ENCODE results near the gene TPRN. TPM values are rescaled to one million over a fixed set of nuclear protein-coding genes. Genes with fewer than 3 reads are reported as not detected.

TPRN gene
- total and polyA plus RNA-seq, 9 of the 15 experiments (the other 6 are each of a cell fraction or from before 2014, with no cell fraction given), result 0.31 to 31.9 (median 4.4) TPM

DNA sequence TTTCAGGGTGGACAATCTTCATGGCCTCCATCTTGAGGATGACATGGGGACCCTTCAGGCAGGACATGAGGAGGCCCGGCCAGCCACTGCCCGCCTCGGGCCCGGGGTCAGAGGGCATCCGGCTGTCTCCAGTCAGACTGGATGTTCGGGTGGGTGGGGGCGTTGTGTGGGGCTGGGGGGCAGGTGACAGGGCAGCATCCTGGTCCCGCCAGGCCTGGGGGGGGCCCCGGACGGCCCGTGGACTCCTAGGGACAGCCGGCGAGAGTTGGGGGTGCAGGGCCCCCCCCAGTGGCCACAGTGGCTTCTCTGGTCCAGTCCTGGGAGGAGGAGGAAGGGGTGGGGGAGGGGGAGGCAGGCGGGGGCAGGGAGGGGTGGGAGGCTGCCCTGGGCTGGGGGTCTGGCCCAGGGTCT lies 20.6 kb upstream of the TPRN start (continued):
- TF ChIP-seq, protein P1, sequence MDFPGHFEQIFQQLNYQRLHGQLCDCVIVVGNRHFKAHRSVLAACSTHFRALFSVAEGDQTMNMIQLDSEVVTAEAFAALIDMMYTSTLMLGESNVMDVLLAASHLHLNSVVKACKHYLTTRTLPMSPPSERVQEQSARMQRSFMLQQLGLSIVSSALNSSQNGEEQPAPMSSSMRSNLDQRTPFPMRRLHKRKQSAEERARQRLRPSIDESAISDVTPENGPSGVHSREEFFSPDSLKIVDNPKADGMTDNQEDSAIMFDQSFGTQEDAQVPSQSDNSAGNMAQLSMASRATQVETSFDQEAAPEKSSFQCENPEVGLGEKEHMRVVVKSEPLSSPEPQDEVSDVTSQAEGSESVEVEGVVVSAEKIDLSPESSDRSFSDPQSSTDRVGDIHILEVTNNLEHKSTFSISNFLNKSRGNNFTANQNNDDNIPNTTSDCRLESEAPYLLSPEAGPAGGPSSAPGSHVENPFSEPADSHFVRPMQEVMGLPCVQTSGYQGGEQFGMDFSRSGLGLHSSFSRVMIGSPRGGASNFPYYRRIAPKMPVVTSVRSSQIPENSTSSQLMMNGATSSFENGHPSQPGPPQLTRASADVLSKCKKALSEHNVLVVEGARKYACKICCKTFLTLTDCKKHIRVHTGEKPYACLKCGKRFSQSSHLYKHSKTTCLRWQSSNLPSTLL (IDR thresholded peaks at IDR 0.05), result no peak
- TF ChIP-seq, protein P2, sequence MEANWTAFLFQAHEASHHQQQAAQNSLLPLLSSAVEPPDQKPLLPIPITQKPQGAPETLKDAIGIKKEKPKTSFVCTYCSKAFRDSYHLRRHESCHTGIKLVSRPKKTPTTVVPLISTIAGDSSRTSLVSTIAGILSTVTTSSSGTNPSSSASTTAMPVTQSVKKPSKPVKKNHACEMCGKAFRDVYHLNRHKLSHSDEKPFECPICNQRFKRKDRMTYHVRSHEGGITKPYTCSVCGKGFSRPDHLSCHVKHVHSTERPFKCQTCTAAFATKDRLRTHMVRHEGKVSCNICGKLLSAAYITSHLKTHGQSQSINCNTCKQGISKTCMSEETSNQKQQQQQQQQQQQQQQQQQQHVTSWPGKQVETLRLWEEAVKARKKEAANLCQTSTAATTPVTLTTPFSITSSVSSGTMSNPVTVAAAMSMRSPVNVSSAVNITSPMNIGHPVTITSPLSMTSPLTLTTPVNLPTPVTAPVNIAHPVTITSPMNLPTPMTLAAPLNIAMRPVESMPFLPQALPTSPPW (CRISPR knock-in tag; IDR thresholded peaks at IDR 0.05), result peak; percentile 21; the same call in 1 of the 2 replicates

GRCh38 chr9:137220317-137221094 lies 20.0 kb upstream of the TPRN start:
- Histone ChIP-seq H3K36me3 (ENCODE audit: control insufficient read depth, insufficient read depth, low read length) (peaks cover 16% of the 10 kb centered on the region; the same call in 1 of the 3 replicates), H3K79me2 (ENCODE audit: control insufficient read depth, insufficient read depth, low read length) (peaks cover 18% of the 10 kb centered on the region; the same call in 2 of the 3 replicates), H3K27ac (ENCODE audit: extremely low read depth, low read depth, low read length) (no peak overlapping the region), H4K20me1 (replicated peaks; ENCODE audit: control insufficient read depth, insufficient read depth, low read length) (no peaks in the 10 kb centered on the region), H2AFZ (ENCODE audit: low read depth, low read length) (no peak overlapping the region), H3K9me3 (replicated peaks; ENCODE audit: control insufficient read depth, insufficient read depth, low read depth, low read length) (no peaks in the 10 kb centered on the region), H3K4me2 (ENCODE audit: insufficient read depth, low read length) (no peak overlapping the region), H3K9ac (ENCODE audit: insufficient read depth in 1 of 2, low read depth in 2 of 2, low read length in 2 of 2) (peak overlapping the region in 1 of 2 experiments; percentile 77; a peak in 1 of 4 replicates), H3K27me3 (ENCODE audit: control insufficient read depth in 2 of 2, insufficient read depth in 2 of 2, low read length in 2 of 2) (no peaks in the 10 kb centered on the region), H3K4me1 (replicated peaks in 1 of 2; ENCODE audit: control insufficient read depth in 2 of 2, insufficient read depth in 2 of 2, low read length in 2 of 2) (peaks cover 34 to 93% of the 10 kb centered on the region in 2 experiments), H3K9me1 (ENCODE audit: control insufficient read depth, insufficient read depth, low read length) (no peaks in the 10 kb centered on the region), H3K4me3 (no peak overlapping the region)
- TF ChIP-seq ZNF23 (CRISPR knock-in tag; IDR thresholded peaks at IDR 0.05), result no peak
- TF ChIP-seq RBM22 (IDR thresholded peaks at IDR 0.05; ENCODE audit: low read depth, low read length, poor library complexity, severe bottlenecking), result peak; percentile 56
- peak; percentile 71 for TF ChIP-seq POLR2G (IDR thresholded peaks at IDR 0.05; ENCODE audit: low read depth, low read length)
- TF ChIP-seq KLF10 (CRISPR knock-in tag; IDR thresholded peaks at IDR 0.05), result no peak
- 0 out of 2 replicates have a peak, but pooled peaks have one; percentile 14 for TF ChIP-seq ZBTB7A (IDR thresholded peaks at IDR 0.05; ENCODE audit: borderline replicate concordance, control insufficient read depth, low read depth, low read length)
- TF ChIP-seq, protein P3, sequence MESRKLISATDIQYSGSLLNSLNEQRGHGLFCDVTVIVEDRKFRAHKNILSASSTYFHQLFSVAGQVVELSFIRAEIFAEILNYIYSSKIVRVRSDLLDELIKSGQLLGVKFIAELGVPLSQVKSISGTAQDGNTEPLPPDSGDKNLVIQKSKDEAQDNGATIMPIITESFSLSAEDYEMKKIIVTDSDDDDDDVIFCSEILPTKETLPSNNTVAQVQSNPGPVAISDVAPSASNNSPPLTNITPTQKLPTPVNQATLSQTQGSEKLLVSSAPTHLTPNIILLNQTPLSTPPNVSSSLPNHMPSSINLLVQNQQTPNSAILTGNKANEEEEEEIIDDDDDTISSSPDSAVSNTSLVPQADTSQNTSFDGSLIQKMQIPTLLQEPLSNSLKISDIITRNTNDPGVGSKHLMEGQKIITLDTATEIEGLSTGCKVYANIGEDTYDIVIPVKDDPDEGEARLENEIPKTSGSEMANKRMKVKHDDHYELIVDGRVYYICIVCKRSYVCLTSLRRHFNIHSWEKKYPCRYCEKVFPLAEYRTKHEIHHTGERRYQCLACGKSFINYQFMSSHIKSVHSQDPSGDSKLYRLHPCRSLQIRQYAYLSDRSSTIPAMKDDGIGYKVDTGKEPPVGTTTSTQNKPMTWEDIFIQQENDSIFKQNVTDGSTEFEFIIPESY (CRISPR knock-in tag; IDR thresholded peaks at IDR 0.05), result peak; percentile 98
- TF ChIP-seq, protein P4, sequence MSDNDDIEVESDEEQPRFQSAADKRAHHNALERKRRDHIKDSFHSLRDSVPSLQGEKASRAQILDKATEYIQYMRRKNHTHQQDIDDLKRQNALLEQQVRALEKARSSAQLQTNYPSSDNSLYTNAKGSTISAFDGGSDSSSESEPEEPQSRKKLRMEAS (CRISPR knock-in tag; IDR thresholded peaks at IDR 0.05), result peak; percentile 50; the same call in 1 of the 2 replicates
- peak; percentile 39; the same call in 1 of the 2 replicates for TF ChIP-seq RBFOX2 (IDR thresholded peaks at IDR 0.05; ENCODE audit: low read depth, low read length)
- no peak for DNase-seq (ENCODE audit: extremely low read depth in 1 of 4, low spot score in 3 of 4)
- no peak for ATAC-seq
- BruUV-seq (replicated peaks), result no TSS peak
- ChIA-PET POLR2A (interaction anchor here (0.9 to 2.1 kb wide), 5 partner anchors 12 to 32 kb away, joined by 3 to 6 read pairs (median 4); partner anchors contain the start of genes ANAPC2, SSNA1 and TUBB4B), CTCF (ENCODE audit: low intra/inter-chr PET ratio) (no interaction called here)
- FAIRE-seq, result no peak
- 89% methylated on average over 43 of the region's 52 CpGs for WGBS (ENCODE audit: insufficient coverage, low coverage, missing lambda C conversion rate)
- in situ Hi-C loops (cut with MboI) (no loop called here), intact Hi-C loops (cut with micrococcal nuclease) (no loop called here)
